ENCODE data around the gene PEX5L. TPM values are rescaled to one million over a fixed set of nuclear protein-coding genes. Genes with fewer than 3 reads are reported as not detected.

The PEX5L gene
- polyA plus RNA-seq, 2 of the 4 experiments (the other 2 are of a cell fraction), result 0.06 to 0.08 TPM

DNA sequence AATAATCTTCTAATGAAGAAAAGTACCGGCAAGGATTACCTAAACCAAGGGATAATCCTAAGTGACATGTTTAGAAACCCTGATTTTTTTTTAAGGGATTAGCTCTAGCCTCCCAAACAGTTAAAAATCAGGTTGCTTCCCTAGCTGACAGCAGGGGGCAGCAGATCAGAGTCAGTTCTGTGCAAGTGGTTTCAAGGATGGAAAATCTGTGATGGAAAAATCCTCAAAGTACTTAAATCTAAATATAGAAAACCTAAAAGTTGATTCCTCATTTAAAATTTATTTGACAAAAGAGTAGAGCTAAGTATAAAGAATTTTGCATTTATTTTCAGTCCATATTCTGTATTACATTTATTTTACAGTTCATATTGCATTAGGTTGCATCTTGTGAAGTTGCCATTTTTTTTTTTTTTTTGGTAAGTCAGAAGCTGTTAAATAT is 107.6 kb downstream of the PEX5L start:
- no peak overlapping the region for H3K27ac ChIP-seq
- ATAC-seq (peak; percentile 71 to 81; a peak in 4 of 6 replicates), FAIRE-seq (no peak), DNase-seq (ENCODE audit: low read depth in 1 of 2, low spot score in 1 of 2) (peak; percentile 35 to 57)
- no peak overlapping the region for H3K4me2 ChIP-seq
- H3K9me3 ChIP-seq, result no peaks in the 10 kb centered on the region
- H3K4me3 ChIP-seq, result no peak overlapping the region
- ChIA-PET CTCF (interaction anchor here (0.6 to 2.1 kb wide), 20 partner anchors 9 to 682 kb away, joined by 3 to 6 read pairs (median 4); no protein-coding TSS in a partner anchor), POLR2A (interaction anchor here (0.8 kb wide), 1 partner anchor 62 kb away, joined by 4 read pairs; no protein-coding TSS in a partner anchor)
- 0% methylated on average over 1 of the region's 1 CpG for WGBS (ENCODE audit: missing lambda C conversion rate)
- no peaks in the 10 kb centered on the region for H3K4me1 ChIP-seq
- peak; percentile 72 for TF ChIP-seq SMC3 (IDR thresholded peaks at IDR 0.05)
- TF ChIP-seq BHLHE40 (IDR thresholded peaks at IDR 0.05; ENCODE audit: low read depth, low read length), result no peak
- no peak for TF ChIP-seq ZFP36 (IDR thresholded peaks at IDR 0.05; ENCODE audit: borderline replicate concordance, partially characterized antibody)
- TF ChIP-seq, protein P1, sequence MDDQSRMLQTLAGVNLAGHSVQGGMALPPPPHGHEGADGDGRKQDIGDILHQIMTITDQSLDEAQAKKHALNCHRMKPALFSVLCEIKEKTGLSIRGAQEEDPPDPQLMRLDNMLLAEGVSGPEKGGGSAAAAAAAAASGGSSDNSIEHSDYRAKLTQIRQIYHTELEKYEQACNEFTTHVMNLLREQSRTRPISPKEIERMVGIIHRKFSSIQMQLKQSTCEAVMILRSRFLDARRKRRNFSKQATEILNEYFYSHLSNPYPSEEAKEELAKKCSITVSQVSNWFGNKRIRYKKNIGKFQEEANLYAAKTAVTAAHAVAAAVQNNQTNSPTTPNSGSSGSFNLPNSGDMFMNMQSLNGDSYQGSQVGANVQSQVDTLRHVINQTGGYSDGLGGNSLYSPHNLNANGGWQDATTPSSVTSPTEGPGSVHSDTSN (IDR thresholded peaks at IDR 0.05), result no peak
- TF ChIP-seq, protein P2, sequence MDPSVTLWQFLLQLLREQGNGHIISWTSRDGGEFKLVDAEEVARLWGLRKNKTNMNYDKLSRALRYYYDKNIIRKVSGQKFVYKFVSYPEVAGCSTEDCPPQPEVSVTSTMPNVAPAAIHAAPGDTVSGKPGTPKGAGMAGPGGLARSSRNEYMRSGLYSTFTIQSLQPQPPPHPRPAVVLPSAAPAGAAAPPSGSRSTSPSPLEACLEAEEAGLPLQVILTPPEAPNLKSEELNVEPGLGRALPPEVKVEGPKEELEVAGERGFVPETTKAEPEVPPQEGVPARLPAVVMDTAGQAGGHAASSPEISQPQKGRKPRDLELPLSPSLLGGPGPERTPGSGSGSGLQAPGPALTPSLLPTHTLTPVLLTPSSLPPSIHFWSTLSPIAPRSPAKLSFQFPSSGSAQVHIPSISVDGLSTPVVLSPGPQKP (IDR thresholded peaks at IDR 0.05; ENCODE audit: low read depth, low read length), result no peak
- no peak for TF ChIP-seq MYC (IDR thresholded peaks at IDR 0.05; ENCODE audit: borderline replicate concordance, low read length)
- TF ChIP-seq PHF8 (IDR thresholded peaks at IDR 0.05; ENCODE audit: borderline replicate concordance, low read depth), result no peak
- peak; percentile 65 to 67 for TF ChIP-seq RAD21 (conservative IDR thresholded peaks at IDR 0.05 in 1 of 2, IDR thresholded peaks at IDR 0.05 in 1 of 2)
- no peak for TF ChIP-seq HOXB13 (CRISPR knock-in tag; IDR thresholded peaks at IDR 0.05; ENCODE audit: low read depth)
- TF ChIP-seq, protein P3, sequence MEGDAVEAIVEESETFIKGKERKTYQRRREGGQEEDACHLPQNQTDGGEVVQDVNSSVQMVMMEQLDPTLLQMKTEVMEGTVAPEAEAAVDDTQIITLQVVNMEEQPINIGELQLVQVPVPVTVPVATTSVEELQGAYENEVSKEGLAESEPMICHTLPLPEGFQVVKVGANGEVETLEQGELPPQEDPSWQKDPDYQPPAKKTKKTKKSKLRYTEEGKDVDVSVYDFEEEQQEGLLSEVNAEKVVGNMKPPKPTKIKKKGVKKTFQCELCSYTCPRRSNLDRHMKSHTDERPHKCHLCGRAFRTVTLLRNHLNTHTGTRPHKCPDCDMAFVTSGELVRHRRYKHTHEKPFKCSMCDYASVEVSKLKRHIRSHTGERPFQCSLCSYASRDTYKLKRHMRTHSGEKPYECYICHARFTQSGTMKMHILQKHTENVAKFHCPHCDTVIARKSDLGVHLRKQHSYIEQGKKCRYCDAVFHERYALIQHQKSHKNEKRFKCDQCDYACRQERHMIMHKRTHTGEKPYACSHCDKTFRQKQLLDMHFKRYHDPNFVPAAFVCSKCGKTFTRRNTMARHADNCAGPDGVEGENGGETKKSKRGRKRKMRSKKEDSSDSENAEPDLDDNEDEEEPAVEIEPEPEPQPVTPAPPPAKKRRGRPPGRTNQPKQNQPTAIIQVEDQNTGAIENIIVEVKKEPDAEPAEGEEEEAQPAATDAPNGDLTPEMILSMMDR (IDR thresholded peaks at IDR 0.05), result peak; percentile 62

DNA sequence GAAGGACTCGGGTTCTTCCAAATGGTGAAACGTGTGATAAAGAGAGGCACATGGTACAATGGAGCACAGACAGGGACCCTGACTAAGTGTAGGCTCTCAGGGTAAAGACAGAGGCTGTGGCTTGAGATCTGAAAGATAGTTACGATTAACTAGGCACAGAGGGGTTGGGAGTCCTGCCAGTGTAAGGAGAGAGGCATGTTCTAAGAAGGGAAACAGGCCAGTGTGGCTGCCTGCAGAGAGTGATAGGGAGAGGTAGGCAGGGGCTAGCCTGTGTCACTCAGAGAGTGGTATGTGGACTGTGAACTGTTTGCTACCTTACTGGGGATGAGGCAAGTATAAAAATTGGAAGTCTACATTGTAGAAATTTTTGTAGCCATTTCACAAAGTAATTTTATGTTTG is 109.5 kb downstream of the PEX5L start:
- DNase-seq (ENCODE audit: low read depth in 1 of 2, low spot score in 1 of 2) (no peak), ATAC-seq (no peak), FAIRE-seq (no peak)
- no peaks in the 10 kb centered on the region for H3K9me3 ChIP-seq
- no peak for TF ChIP-seq JUN (IDR thresholded peaks at IDR 0.05)
- TF ChIP-seq MYC (IDR thresholded peaks at IDR 0.05; ENCODE audit: borderline replicate concordance, low read length), result no peak
- TF ChIP-seq RAD21 (conservative IDR thresholded peaks at IDR 0.05 in 1 of 2, IDR thresholded peaks at IDR 0.05 in 1 of 2), result no peak
- TF ChIP-seq HDAC2 (IDR thresholded peaks at IDR 0.05), result no peak
- no peak for TF ChIP-seq KDM5A (IDR thresholded peaks at IDR 0.05)
- no peak for TF ChIP-seq CHD2 (IDR thresholded peaks at IDR 0.05; ENCODE audit: low read length, partially characterized antibody)
- TF ChIP-seq PHF8 (IDR thresholded peaks at IDR 0.05; ENCODE audit: borderline replicate concordance, low read depth), result no peak
- no peak for TF ChIP-seq ZNF302 (CRISPR knock-in tag; IDR thresholded peaks at IDR 0.05)
- no peak for TF ChIP-seq NPAS2 (CRISPR knock-in tag; IDR thresholded peaks at IDR 0.05; ENCODE audit: borderline replicate concordance)
- TF ChIP-seq NFE2L2 (conservative IDR thresholded peaks at IDR 0.05; ENCODE audit: low read length), result no peak
- TF ChIP-seq KDM1A (IDR thresholded peaks at IDR 0.05; ENCODE audit: low read depth), result no peak
- TF ChIP-seq HEYL (CRISPR knock-in tag; IDR thresholded peaks at IDR 0.05), result no peak
- no peak for TF ChIP-seq FOXS1 (CRISPR knock-in tag; IDR thresholded peaks at IDR 0.05)
- no peak for TF ChIP-seq ZFP36 (IDR thresholded peaks at IDR 0.05; ENCODE audit: borderline replicate concordance, partially characterized antibody)
- TF ChIP-seq, protein P1 (IDR thresholded peaks at IDR 0.05), result no peak
- H3K27ac ChIP-seq, result no peak overlapping the region
- H3K4me1 ChIP-seq, result no peaks in the 10 kb centered on the region
- ChIA-PET CTCF (interaction anchor here (1.4 kb wide), 1 partner anchor 668 kb away, joined by 3 read pairs; no protein-coding TSS in a partner anchor), POLR2A (no interaction called here)
- no peak overlapping the region for H3K4me3 ChIP-seq
- H3K4me2 ChIP-seq, result no peak overlapping the region
- 14% methylated on average over 3 of the region's 3 CpGs for WGBS (ENCODE audit: missing lambda C conversion rate)

Measured in A549 (cell line).